Activated CD4-positive, CD25-positive, alpha-beta regulatory T cell treated with anti-CD3 and anti-CD28 coated beads, Interleukin-2, amount 50 U/mL, for 24 hours (primary cell): ENCODE measurements around the gene FGGY.
"Not testable (repeated sequence)": the region's sequence is repeated elsewhere in the genome, so short reads cannot be mapped to it uniquely, and the experiment has no call there.

Experiments used
- ATAC-seq, 2 donors: fragments of 150-1000 bp; cut with Tn5 transposase; one replicate each; pipeline ENCODE4 v1.10.0; 2021; ENCODE audit warnings: mild to moderate bottlenecking in 1 of 2, moderate library complexity in 1 of 2

Gene FGGY

DNA sequence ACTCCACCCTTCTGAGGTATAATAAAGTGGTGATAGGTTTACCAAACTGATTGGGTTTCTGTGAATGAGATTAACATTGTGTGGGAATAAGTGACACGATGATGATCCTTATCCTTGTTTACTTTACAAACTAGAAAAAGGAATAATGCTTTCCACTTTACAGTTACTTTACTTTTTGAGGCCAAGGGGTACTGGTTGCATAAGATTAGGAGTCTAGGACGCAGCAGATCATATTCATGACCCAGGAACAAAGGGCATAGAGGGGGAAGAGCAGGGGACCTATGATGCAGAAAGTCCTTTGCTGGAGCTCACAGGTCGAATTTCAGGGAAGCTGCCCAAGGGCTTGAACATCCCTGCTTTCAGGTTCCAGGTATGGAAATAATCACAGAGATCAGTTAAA lies 20.4 kb downstream of the FGGY start:
- ATAC-seq, result no peak

DNA sequence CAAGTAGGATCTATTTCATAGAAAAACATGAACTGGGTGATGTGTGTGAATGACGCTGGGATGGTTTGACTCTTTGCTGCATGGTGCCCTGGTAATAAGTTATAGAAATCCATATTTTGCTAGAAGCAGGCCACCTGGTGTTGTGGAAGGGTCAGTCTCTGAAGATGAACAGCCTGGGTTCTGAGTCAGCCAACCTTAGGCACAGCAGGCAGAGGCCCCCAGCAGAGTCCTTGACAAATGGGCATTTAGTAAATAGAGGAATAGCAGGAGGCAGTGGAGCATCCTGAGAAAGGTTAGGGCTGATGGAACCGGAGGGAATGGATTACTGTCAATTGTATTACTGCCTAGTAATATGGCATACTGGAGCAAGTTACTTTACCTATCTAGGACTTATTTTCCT lies 20.9 kb downstream of the FGGY start:
- ATAC-seq, result no peak

DNA sequence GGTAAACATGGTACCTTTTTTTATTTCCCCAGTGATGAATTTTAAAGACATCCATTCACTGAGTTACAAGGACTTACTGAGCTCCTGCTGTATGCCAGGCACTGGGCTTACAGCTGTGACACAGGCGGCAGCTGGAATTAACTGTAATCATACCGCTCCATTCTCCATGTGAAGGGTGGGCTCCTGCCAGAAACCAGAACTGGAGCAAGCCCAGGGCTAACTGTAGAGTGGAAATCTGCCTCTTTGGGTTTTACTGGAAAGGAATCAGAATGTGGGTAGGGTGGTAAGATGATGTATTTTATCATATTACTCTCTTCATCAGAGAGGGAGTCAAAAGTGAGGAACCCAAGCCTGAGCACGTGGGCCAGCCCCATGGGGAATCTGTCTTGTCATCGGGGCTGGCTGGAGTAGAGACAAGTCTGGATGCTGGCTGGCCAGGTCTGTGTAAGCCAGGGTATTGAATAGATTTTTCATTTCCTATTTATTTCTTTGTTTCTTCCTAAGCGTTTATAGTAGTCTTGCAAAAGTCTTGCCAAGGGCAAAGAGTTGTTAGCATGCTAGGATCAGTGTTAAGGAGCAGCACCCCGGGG lies 21.5 kb downstream of the FGGY start:
- ATAC-seq, result no peak

DNA sequence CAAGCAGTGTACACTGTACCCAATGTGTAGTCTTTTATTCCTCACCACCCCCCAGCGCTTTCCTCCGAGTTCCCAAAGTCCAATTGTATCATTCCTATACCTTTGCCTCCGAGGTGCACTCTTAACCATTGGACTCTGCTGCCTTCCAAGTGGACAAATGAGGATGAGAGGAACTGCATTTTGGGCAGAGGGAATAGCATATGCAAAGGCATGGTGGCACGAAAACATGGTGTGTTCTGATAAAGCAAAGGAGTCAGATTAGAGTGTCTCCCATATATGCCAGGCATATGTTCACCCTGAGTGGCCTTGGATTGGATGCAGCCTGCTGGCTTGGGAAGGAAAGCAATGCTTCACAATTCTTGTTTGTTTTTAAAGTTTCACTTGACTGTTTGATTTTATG lies 25.5 kb downstream of the FGGY start:
- no peak for ATAC-seq

DNA sequence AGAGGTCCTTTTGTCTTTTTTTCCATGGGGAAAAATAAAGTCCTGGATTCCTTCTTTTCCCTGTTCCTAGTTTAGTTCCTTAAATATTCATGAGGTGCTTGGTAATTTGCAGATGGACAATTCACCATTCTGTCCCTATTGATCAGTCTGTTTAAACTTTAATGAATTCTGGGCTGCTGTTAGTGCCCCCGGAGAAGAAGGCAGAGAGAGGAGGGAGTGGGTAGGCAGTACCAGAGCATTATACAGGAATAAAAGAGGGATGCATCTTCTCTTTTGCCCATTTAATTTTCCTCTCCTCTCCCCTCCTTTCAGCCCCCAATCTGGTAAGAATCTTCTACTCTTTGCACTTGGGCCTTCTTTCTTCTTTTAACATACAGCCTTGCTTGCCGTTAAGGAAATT lies 25.9 kb downstream of the FGGY start:
- ATAC-seq, result no peak

DNA sequence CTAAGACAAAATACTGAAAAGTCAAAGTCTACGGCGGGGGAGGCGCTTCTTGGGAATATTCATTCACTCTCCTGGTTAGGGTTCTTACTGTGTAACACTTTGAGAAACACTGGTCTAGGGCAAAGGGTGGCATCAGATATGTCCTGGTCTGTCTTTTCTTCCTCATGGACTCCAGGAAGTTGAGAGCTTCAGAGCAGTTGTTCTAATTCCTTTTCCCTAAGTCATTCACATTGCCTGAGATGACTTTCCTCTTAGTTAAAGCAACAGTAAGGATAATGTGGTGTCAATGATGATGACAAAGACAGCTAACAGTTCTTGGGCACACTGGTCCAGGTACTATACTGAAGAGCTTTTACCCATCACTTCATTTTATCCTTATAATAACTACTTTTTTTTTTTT lies 27.0 kb downstream of the FGGY start:
- ATAC-seq, result no peak

DNA sequence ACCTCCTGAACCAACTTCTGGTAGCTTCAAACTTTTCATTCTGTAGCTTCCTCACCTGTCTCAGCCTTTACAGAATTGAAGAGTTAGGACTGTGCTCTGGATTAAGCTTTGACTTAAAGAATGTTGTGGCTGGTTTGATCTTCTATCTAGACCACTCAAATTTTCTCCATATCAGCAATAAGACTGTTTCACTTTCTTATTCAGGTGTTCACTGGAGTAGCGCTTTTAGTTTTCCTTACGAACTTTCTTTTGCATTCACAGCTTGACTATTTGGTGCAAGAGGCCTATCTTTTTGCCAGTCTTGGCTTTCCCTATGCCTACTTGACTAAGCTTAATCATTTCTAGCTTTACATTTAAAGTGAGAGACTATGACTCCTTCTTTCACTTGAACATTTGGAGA lies 31.5 kb downstream of the FGGY start:
- peak; percentile 13 to 45 for ATAC-seq

DNA sequence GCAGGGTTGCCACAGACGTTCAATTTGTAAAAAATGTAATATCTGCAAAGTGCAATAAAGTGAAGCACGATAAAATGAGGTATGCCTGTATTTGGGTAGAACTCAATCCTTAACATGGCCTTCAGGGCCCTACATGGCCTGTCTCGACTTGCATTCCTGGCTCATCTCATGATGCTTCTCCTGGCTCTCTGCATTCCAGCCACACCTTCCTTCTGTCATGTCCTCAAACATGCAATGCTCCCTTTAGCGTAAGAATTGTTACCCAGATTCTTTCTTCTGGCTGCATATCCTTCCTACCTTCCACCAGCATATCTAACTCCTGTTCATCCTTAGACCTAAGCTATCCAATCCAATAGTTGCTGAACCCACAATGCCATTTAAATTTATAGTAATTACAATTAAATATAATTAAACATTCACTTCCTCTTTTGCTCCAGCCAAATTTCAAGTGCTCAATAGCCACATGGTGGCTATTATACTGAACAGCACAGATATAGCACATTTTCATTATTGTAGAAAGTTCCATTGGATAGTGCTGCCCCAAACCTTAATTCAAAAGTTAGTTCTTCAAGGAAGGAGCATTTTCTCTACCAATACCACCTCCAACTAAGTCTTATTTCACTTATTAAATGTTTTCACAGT lies 32.6 kb downstream of the FGGY start:
- no peak for ATAC-seq

DNA sequence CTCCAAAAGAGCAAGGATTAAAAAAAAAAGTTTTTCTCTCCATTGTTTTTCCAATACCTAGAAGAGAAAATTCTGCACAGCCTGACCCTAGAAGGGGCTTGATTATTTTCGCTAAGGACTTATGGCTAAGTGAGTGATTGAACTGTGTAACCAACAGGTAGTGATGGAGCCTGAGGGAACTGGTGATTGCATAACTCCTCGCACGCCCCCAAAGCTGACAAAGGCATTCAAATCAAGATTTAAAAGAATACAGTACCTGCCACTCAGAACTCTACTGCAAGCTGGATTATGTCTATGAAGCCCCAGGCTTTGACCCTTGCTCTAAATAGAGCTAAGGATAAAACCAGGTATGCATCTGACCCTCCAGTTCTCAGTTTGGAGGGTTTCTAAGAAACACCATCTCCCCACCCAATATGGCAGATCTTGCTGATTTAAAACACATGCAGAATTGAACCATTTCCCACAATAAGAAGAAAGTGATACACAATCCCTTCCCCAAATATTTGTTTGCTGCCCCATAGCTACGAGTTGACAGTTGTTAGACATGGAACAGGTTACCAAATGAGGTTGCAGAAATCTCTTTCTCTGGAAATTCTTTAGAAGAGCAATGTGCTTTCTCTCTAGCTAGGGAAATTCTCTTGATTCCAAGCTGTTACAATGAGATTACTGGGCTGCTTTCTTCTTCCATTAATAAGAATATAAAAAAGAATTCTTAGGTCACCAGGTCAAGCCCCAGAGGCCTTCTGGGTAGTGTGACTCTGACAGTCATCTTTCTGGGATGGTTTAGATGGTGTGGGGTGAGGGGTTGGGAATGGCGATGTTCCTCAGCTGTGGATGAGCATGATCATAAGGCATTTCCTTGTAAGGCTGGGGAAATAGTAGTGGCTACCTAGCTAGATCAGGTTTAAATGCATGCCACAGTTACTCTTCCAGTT lies 35.1 kb downstream of the FGGY start:
- no peak for ATAC-seq

DNA sequence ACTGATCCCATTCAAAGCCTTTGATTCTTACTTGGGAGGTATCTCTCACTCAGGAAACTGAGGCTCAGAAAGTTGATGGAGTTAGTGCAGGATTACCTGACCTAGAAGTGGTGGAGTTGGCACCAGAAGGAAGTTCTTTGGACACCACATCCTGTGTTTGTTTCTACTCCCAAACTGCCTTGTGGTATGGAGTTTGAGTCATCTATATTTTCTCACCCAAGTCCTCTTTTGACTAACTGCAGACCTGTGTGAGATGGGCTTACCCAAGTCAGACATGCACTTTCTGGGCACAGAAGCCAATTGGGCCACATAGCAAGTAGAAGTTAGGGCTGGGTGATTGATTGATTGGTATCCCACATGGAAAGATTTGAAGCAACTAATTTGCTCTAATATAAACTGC lies 36.1 kb downstream of the FGGY start:
- ATAC-seq, result peak; percentile 41 to 55

DNA sequence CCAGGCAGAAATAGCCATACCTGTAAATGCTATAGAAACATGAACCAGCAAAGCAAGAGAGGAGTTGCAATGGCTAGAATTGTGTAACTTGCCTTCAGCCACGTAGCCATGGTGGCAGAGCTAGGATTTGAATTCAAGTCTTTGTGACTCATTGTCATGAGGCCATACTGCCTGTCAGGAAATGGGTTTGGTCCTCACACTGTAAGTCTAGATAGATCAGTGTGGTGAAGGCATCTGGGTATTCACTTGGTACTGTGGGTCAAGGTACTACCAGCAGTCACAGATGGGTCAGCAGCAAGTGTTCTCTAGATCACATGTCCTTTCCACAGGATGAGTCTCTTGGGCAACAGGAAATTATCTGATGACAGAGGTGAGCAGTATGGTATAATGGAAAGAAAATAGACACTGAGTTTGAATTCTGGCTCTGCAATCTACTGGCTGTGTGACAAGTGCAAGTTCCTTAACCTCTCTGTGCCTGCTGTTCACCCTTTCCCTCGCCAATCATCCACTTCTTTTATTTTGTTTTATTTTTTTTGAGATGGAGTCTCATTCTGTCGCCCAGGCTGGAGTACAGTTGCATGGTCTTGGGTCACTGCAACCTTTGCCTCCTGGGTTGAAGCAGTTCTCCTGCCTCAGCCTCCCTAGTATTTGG lies 36.9 kb downstream of the FGGY start:
- no peak for ATAC-seq

DNA sequence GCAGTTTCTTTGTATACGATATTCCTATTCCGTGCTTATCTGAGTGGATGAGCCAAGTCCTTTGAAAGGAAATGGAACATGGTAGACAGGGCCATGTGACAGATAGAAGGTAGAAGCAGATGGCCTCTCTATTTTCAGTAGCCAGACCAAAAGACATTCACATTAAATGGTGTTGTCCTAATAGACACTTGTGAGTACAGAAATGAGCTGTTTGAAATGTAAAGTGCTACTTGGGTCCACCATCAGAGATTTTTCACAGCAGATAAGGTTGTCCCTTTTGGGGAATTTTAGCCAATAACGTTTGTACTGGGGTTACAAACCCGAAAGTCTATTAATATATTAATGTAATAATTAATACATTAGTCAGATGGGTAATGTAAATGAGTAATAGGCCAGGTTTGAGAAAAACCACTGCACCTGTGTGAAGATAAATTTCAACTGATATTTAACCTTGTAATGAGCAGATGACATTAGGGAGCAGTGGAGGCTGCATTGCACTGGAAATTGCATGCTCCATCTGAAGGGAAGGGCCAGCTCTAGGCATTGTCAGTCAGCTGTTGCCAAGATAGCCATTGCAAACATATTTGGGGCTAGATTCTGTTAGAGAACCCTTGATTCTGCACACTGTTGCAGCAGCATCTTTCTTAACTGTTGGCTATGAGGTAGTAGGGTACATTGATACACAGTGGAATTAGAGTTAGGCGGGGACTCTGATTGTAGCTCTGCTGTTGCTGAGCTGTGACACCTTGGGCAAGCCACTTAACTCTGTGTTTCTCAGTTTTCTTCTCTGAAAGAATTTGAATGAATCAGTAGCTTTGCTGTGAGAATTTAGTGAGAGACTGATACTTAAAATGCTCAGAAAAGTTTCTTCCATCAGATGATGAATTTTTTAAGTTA lies 43.8 kb downstream of the FGGY start:
- no peak for ATAC-seq

DNA sequence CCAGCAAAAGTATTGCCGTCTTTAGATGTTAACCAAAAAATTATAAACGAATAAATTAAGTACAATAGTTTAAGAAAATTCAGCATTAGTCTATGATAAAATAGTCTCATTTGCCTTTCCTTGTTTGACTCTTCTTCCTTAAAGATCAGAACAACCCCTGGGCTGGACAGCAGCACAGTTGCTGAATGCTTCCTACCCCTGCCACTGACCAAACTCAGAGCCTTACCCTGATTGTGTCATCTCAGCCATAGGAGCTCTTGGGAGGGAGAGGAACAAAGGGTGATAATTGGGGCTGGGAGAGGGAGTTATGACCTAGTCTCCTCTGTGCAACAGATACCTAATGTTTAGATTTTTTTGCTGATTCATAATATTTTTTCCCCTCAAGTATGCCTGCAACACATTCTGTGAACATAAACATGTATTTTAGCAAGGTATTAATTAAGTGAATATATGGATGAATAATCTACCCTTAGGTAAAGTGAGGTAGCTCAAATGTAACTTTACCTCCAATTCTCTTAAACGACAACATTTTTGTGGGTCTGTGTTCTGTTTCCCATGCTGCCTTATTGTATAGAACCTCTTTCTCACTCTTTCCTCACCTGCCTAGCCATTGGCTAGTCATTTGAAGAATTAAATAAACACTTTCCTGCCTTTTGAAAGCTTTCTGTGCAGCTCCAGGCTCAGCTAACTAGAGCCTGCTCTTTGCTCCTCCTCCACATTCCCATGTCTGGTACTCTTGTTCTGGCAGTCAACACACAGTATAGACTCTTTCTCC lies 46.1 kb downstream of the FGGY start:
- ATAC-seq, result no peak

DNA sequence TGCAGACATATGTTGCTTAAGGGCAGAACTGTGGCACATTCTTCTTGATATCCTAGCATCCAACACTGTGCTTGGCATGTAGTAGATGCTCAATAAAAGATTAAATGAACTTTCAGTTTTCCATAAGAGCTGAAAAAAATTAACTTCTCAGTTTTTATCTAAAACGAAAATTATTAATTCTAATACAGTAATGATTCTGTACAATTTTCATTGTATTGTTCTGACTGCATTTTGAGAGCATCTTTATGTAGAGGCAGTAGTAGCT lies 46.6 kb downstream of the FGGY start:
- ATAC-seq, result no peak

DNA sequence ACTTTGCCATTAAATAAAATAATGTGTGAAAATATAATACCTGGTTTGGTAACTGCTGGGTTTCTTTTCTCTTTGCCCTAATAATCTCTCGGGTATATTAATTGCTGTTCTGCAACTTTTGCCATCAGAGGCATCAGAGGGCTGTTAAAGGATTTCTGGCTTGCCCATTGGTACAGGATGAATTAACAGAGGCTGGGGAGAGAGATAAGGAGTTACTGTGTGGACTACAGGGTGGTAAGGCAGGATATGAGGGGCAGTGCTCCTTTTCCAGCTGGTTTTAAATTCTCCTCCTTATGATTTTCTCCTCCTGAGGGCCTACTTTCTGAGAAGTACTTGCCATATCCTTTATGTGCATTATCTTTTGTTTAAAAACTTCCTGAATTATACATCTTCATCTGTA lies 48.3 kb downstream of the FGGY start:
- no peak for ATAC-seq

DNA sequence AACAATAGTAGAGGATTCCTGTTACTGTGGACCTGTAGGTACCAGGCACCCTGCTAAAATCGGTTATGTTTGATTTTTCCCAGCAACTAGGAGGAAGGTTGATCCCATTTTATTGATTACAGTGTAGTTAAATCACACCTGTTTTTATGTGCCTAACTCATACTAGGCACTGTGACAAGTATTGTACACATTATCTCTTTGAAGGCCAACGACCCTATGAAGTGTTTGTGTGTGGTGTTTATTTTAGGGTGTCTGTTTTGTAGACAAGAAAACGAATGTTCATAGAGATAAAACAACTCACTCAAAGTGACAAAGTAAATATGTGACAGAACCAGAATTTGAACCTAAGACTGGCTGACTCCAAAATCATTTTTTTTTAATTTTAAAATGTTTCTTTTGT lies 49.5 kb downstream of the FGGY start:
- ATAC-seq, result no peak

DNA sequence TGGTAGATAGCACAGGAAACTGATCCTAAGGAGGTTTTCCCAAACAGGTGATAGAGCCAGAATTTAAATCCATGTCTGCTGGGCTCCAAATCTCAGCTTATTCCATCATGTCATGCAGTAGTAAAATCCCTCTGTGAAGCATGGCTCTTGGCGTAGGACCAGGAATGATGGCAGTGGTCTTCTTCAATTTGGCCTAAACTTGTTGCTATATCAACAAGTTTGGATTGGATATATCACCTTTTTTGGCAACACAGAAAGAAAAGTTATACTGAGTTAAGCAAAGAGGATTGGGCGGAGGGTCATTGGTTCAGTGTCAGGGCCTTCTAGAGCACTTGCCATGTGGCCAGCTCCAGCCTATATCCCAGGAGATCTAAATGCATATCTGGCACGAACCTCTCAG lies 52.2 kb downstream of the FGGY start:
- no peak for ATAC-seq

DNA sequence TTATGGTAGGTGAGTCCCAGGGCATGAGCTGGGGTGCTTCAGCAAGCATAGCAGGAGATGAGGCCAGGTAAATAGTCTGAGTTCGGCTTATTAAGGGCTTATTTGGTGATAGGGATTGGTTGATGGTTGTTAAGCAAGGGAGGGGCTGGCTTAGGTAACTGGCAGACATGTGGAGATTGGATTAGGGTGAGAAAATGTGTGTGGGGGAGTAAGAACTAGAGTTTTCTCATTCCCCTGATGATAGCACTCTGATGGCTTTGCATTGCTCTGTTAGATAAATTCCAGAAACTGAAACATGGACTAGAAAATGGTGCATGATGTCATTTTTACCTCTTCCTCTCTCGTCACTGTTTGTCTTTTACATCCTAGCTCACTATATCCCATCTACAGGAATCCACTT lies 53.6 kb downstream of the FGGY start:
- ATAC-seq, result no peak

DNA sequence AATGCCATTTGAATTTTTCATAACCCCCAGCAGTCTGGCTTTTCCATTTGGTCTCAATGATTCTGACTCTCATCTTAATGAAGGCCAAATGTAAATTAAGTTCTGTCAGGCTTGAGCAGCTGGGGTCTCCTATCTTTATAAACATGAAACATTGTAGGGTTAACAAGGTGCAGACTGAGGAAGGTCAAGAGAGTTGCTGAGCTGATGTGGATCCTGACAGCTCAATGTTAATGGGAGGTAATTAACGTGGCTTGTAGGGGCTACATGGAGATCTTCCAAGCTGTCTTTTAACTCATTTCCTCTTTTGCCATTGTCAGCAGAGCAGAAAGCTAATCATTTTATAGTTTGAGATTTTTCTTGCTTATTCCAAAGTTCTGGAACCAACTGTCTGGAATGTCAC lies 55.2 kb downstream of the FGGY start:
- ATAC-seq, result no peak

DNA sequence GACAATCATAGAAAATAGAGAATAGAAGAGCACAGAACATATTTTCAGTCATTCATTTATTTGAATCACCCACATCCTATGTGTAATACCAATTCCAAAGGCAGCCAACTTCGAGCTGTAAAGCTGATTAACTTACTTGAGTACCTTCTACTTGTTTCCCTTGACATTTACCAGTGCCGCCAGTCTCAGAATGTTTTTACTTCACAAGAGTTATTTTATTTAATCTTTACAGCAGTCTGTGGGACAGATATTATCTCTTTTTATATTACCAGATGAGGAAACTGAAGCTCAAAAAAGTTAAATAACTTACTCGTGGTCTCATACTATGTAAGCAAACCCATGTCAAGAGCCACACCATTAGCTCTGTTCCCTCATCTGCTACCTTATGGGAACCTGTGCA lies 56.6 kb downstream of the FGGY start:
- no peak for ATAC-seq

DNA sequence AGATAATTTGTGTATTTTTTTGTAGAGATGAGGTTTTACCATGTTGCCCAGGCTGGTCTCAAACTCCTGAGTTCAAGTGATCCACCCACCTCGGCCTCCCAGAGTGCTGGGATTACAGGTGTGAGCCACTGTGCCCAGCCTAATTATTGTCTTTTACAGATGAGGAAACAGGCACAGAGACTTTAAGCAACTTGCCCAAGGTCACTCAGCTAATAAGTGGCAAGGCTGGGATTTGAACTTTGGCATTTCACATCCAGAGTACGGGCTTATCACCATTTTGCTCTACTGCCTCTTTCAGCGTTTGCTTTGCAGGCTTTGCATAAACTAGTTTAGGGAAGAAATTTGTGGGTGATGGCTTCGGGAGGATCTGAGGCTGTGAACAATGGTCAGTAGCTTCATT lies 57.3 kb downstream of the FGGY start:
- ATAC-seq, result not testable (repeated sequence)
